Panc1 (cell line): Measurements from ENCODE around the gene TTC16. TPM values are rescaled to one million over a fixed set of nuclear protein-coding genes. Genes with fewer than 3 reads are reported as not detected.
A peak's percentile ranks its signal among the peaks of the same experiment; 100 is the strongest.

Experiments
- ATAC-seq: fragments of 200-7000 bp; cut with Tn5 transposase; 2 replicates; pipeline ENCODE4 v1.9.1; 2020; ENCODE audit warnings: mild to moderate bottlenecking, moderate library complexity
- BruUV-seq: library from RNA; stranded (reverse); fragments of 400-500 nt; replicated peaks from 2 replicates; lab custom pipeline; 2021; lab: Mats Ljungman, UMichigan
- CTCF ChIA-PET: fragments of 300-600 bp; sonication (Branson Sonifier 250); formaldehyde crosslinking; loops from one replicate; lab custom pipeline; 2022; ENCODE audit warnings: antibody characterized with exemption; lab: Charles Lee
- POLR2A ChIA-PET: fragments of 300-600 bp; sonication (Branson Sonifier 250); formaldehyde crosslinking; loops from one replicate; lab custom pipeline; 2022; ENCODE audit warnings: antibody characterized with exemption; lab: Charles Lee
- DNase-seq: peaks from one replicate; pipeline ENCODE4 v3.0.0-alpha.2; 2010; ENCODE audit warnings: low read depth, low spot score
- H3K27ac ChIP-seq: 2 replicates; pipeline ENCODE4 v1.5.1; 2011; ENCODE audit warnings: mild to moderate bottlenecking, low read length, inconsistent platforms
- H3K27me3 ChIP-seq: fragments of 200-500 bp; sonication (Bioruptor generic); 2 replicates; pipeline ENCODE4 v1.6.0; 2014; ENCODE audit warnings: low read length, inconsistent platforms; ENCODE audit not compliant: control insufficient read depth, insufficient read depth
- H3K36me3 ChIP-seq: fragments of 200-500 bp; sonication (Bioruptor generic); 2 replicates; pipeline ENCODE4 v1.5.1; 2014; ENCODE audit warnings: inconsistent platforms, mild to moderate bottlenecking, low read length, moderate library complexity; ENCODE audit not compliant: control insufficient read depth, insufficient read depth
- H3K4me1 ChIP-seq: 2 replicates; pipeline ENCODE4 v1.5.1; 2011; ENCODE audit warnings: inconsistent platforms, mild to moderate bottlenecking, low read length, moderate library complexity; ENCODE audit not compliant: control insufficient read depth, insufficient read depth
- H3K4me3 ChIP-seq, 2 experiments: 2 replicates each; pipeline ENCODE4 v1.5.1; 2011 to 2012; ENCODE audit warnings: low read depth in 2 of 2, low read length in 2 of 2, mild to moderate bottlenecking in 2 of 2, inconsistent platforms in 1 of 2, moderate library complexity in 1 of 2
- H3K9me3 ChIP-seq: fragments of 200-500 bp; sonication (Bioruptor generic); 2 replicates; pipeline ENCODE4 v1.5.1; 2014; ENCODE audit warnings: low read depth, mild to moderate bottlenecking, inconsistent platforms, low read length, moderate library complexity; ENCODE audit not compliant: control insufficient read depth, insufficient read depth
- CTCF ChIP-seq: fragments of 450-650 bp; IDR thresholded peaks from 2 replicates; pipeline ENCODE4 v1.5.1; 2017; ENCODE audit warnings: mild to moderate bottlenecking
- POLR2AphosphoS5 ChIP-seq: IDR thresholded peaks from 2 replicates; pipeline ENCODE4 v1.6.1; 2012; ENCODE audit warnings: mild to moderate bottlenecking, low read depth, low read length, moderate library complexity
- SIN3A ChIP-seq: IDR thresholded peaks from 2 replicates; pipeline ENCODE4 v1.6.1; 2012; ENCODE audit warnings: low read depth, mild to moderate bottlenecking, low read length, moderate library complexity, borderline replicate concordance; ENCODE audit not compliant: insufficient read depth
- TCF7L2 ChIP-seq: IDR thresholded peaks from 2 replicates; pipeline ENCODE4 v1.6.1; 2011; ENCODE audit warnings: mild to moderate bottlenecking, low read depth, low read length, inconsistent platforms
- in situ Hi-C: cut with HindIII; loops from 2 replicates; pipeline ENCODE4 v1.10.0; 2016; ENCODE audit warnings: low sequenced_read_pairs, low pct_unique_long_range_greater_than_20kb
- intact Hi-C: fragments of 100-400 bp; cut with micrococcal nuclease; formaldehyde crosslinking; loops from one replicate; pipeline ENCODE4 v1.10.0; 2022; ENCODE audit not compliant: unreplicated experiment
- total RNA-seq: library from RNA; stranded (reverse); gene quantifications from one replicate; pipeline ENCODE4 v1.2.1, GENCODE V29; 2021; ENCODE audit not compliant: unreplicated experiment
- TF ChIP-seq, protein P1 (sequence below), 2 experiments: IDR thresholded peaks; 2 replicates each; pipeline ENCODE4 v1.6.1; 2011 to 2012; ENCODE audit warnings: low read depth in 2 of 2, control low read depth in 1 of 2, low read length in 1 of 2, mild to moderate bottlenecking in 1 of 2, moderate library complexity in 1 of 2; ENCODE audit not compliant: insufficient read depth in 1 of 2

TTC16 gene
- total RNA-seq, 1 experiment from 2014 or later = 0.05 TPM

GRCh38 chr9:127761491-127761956 lies 45.6 kb downstream of the TTC16 start:
- CTCF ChIA-PET = no interaction called here
- intact Hi-C loops (no loop called here), in situ Hi-C loops (no loop called here)
- Histone ChIP-seq H3K27ac (no peak overlapping the region), H3K9me3 (no peaks in the 10 kb centered on the region), H3K4me1 (no peaks in the 10 kb centered on the region), H3K4me3 (no peak overlapping the region), H3K27me3 (no peaks in the 10 kb centered on the region), H3K36me3 (no peaks in the 10 kb centered on the region)
- DNase-seq (no peak), ATAC-seq (0 out of 2 replicates have a peak, but pooled peaks have one; percentile 47)
- BruUV-seq = no TSS peak
- TF ChIP-seq, protein P1, sequence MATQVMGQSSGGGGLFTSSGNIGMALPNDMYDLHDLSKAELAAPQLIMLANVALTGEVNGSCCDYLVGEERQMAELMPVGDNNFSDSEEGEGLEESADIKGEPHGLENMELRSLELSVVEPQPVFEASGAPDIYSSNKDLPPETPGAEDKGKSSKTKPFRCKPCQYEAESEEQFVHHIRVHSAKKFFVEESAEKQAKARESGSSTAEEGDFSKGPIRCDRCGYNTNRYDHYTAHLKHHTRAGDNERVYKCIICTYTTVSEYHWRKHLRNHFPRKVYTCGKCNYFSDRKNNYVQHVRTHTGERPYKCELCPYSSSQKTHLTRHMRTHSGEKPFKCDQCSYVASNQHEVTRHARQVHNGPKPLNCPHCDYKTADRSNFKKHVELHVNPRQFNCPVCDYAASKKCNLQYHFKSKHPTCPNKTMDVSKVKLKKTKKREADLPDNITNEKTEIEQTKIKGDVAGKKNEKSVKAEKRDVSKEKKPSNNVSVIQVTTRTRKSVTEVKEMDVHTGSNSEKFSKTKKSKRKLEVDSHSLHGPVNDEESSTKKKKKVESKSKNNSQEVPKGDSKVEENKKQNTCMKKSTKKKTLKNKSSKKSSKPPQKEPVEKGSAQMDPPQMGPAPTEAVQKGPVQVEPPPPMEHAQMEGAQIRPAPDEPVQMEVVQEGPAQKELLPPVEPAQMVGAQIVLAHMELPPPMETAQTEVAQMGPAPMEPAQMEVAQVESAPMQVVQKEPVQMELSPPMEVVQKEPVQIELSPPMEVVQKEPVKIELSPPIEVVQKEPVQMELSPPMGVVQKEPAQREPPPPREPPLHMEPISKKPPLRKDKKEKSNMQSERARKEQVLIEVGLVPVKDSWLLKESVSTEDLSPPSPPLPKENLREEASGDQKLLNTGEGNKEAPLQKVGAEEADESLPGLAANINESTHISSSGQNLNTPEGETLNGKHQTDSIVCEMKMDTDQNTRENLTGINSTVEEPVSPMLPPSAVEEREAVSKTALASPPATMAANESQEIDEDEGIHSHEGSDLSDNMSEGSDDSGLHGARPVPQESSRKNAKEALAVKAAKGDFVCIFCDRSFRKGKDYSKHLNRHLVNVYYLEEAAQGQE (IDR thresholded peaks at IDR 0.05; ENCODE audit: insufficient read depth in 1 of 2, low read depth in 2 of 2, low read length in 1 of 2) = no peak
- TF ChIP-seq POLR2AphosphoS5 (no peak), TCF7L2 (no peak), CTCF (no peak), SIN3A (no peak)
- POLR2A ChIA-PET = no interaction called here

GRCh38 chr9:127762111-127762676 lies 46.3 kb downstream of the TTC16 start:
- no TSS peak for BruUV-seq
- DNase-seq = no peak
- Histone ChIP-seq H3K27ac (no peak overlapping the region), H3K36me3 (no peaks in the 10 kb centered on the region), H3K27me3 (no peaks in the 10 kb centered on the region), H3K4me1 (no peaks in the 10 kb centered on the region), H3K9me3 (no peaks in the 10 kb centered on the region), H3K4me3 (no peak overlapping the region)
- TF ChIP-seq TCF7L2 = no peak
- intact Hi-C loops = no loop called here
- in situ Hi-C loops = no loop called here
- ATAC-seq = no peak
- ChIA-PET POLR2A (interaction anchor here (0.6 kb wide), 1 partner anchor 108 kb away, joined by 14 read pairs; no protein-coding TSS in a partner anchor), CTCF (no interaction called here)

DNA sequence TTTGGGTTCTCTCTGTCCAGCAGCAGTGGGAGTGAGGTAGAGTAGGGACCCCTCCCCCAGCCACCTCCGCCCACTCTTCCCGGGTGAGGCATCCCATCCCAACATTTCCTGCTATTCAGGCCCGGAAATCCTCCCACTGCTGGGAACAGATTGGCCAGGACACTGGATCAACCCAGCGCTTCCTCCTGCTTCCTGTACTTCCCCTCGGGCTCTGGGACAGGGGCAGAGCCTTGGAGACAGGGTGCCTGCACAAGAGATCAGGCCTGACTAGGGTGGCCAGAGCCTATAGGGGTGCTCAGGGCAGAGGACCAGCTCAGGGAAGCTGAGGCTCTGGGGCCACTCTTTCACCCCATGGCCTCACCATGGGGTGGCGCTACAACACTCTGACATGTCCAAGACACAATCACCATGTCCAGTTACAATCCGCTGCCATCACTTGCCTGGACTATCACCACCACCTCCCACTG lies 48.1 kb downstream of the TTC16 start:
- in situ Hi-C loops = no loop called here
- intact Hi-C loops = no loop called here
- ATAC-seq (peak; percentile 73), DNase-seq (no peak)
- ChIA-PET CTCF (interaction anchor here (0.7 kb wide), 1 partner anchor 29 kb away, joined by 3 read pairs; no protein-coding TSS in a partner anchor), POLR2A (no interaction called here)
- no peaks in the 10 kb centered on the region for H3K4me1 ChIP-seq
- BruUV-seq = no TSS peak
- H3K27ac ChIP-seq = no peak overlapping the region
- H3K27me3 ChIP-seq = no peaks in the 10 kb centered on the region
- H3K36me3 ChIP-seq = no peaks in the 10 kb centered on the region
- TF ChIP-seq CTCF (no peak; the same call in 1 of the 2 replicates), POLR2AphosphoS5 (no peak)
- TF ChIP-seq, protein P1 (IDR thresholded peaks at IDR 0.05; ENCODE audit: insufficient read depth in 1 of 2, low read depth in 2 of 2, low read length in 1 of 2) = no peak
- no peaks in the 10 kb centered on the region for H3K9me3 ChIP-seq
- H3K4me3 ChIP-seq = no peak overlapping the region
